Stomach (tissue), 9 donors: ENCODE data around the gene CCDC9. TPM values are rescaled to one million over a fixed set of nuclear protein-coding genes. Genes with fewer than 3 reads are reported as not detected.
A peak's percentile ranks its signal among the peaks of the same experiment; 100 is the strongest.
"Not testable (repeated sequence)": the region's sequence is repeated elsewhere in the genome, so short reads cannot be mapped to it uniquely, and the experiment has no call there.

ENCODE experiments used
- DNase-seq, 2 donors: peaks; one replicate each; pipeline versions ENCODE4 v3.0.0 to v3.0.0-alpha.2; 2013 to 2019
- H3K27ac ChIP-seq, 5 donors: fragments of 200-600 bp in 4 of 5; sonication (generic) in 4 of 5; one replicate each; pipeline ENCODE4 v1.5.1; 2013 to 2019; ENCODE audit warnings: mild to moderate bottlenecking in 1 of 5, moderate library complexity in 1 of 5
- H3K27me3 ChIP-seq, 3 donors: fragments of 200-600 bp; sonication (generic); one replicate each; pipeline ENCODE4 v1.5.1; 2017 to 2019; ENCODE audit warnings: mixed run types in 1 of 3
- H3K36me3 ChIP-seq, 4 donors: fragments of 200-600 bp; sonication (generic); 1 replicate in 3 of 4; 2 replicates in 1 of 4; pipeline ENCODE4 v1.5.1; 2016 to 2019
- H3K4me1 ChIP-seq, 4 donors: fragments of 200-600 bp; sonication (generic); one replicate each; pipeline ENCODE4 v1.5.1; 2016 to 2019
- H3K4me3 ChIP-seq, 4 donors: fragments of 200-600 bp; sonication (generic) in 3 of 4; one replicate each; pipeline ENCODE4 v1.5.1; 2016 to 2019; ENCODE audit warnings: mild to moderate bottlenecking in 1 of 4
- H3K9me3 ChIP-seq, 4 donors: fragments of 200-600 bp; sonication (generic); one replicate each; pipeline ENCODE4 v1.5.1; 2016 to 2019
- EP300 ChIP-seq: sonication (generic); formaldehyde crosslinking; IDR thresholded peaks from one replicate; pipeline ENCODE4 v1.6.1; 2017; ENCODE audit warnings: antibody characterized with exemption
- POLR2A ChIP-seq, 4 donors: fragments of 450-650 bp; IDR thresholded peaks; one replicate each; pipeline ENCODE4 v1.6.1; 2016; ENCODE audit warnings: antibody characterized with exemption in 4 of 4, control low read depth in 2 of 4, mild to moderate bottlenecking in 1 of 4, moderate library complexity in 1 of 4
- POLR2AphosphoS5 ChIP-seq, 3 donors: sonication (generic); formaldehyde crosslinking; IDR thresholded peaks; one replicate each; pipeline ENCODE4 v1.6.1; 2016; ENCODE audit warnings: antibody characterized with exemption in 3 of 3
- WGBS, 5 donors: extraction: QIAGEN DNeasy Blood & Tissue Kit in 3 of 5; methylation state at CpG; one replicate each; pipeline versions ENCODE4 v1.1.5 to v1.1.7; 2013 to 2018; 5-methylcytosine and 5-hydroxymethylcytosine counted together
- intact Hi-C: fragments of 100-400 bp; cut with DNase I; formaldehyde crosslinking; loops from one replicate; pipeline ENCODE4 v1.15.1; 2023; ENCODE audit warnings: low total_unique reads
- polyA plus RNA-seq, 3 donors: library from polyadenylated mRNA; stranded (reverse); fragments of 200-250 nt; gene quantifications; one replicate each; pipeline ENCODE4 v1.2.3, GENCODE V29; 2013
- total RNA-seq, 5 donors: library from RNA; depleted of rRNA; stranded (reverse); fragments of >200 nt; gene quantifications; one replicate each; pipeline versions ENCODE4 v1.1.0 to v1.2.3, GENCODE V29; 2014 to 2016
- TF ChIP-seq, protein P1 (sequence below), 7 experiments: fragments of 450-650 bp in 4 of 7; fragments of 200-600 bp in 3 of 7; sonication (generic) in 3 of 7; IDR thresholded peaks; one replicate each; pipeline ENCODE4 v1.5.1; 2016 to 2019; ENCODE audit warnings: antibody characterized with exemption in 7 of 7, control low read depth in 2 of 7, mild to moderate bottlenecking in 1 of 7
- donor health status: healthy with polysubstance abuse.
- donor health status: Bipolar disorder and iron deficiency.
- donor health status: healthy.

The CCDC9 gene
- total and polyA plus RNA-seq, 8 donors, result 14.3 to 62.4 (median 21.3) TPM

DNA sequence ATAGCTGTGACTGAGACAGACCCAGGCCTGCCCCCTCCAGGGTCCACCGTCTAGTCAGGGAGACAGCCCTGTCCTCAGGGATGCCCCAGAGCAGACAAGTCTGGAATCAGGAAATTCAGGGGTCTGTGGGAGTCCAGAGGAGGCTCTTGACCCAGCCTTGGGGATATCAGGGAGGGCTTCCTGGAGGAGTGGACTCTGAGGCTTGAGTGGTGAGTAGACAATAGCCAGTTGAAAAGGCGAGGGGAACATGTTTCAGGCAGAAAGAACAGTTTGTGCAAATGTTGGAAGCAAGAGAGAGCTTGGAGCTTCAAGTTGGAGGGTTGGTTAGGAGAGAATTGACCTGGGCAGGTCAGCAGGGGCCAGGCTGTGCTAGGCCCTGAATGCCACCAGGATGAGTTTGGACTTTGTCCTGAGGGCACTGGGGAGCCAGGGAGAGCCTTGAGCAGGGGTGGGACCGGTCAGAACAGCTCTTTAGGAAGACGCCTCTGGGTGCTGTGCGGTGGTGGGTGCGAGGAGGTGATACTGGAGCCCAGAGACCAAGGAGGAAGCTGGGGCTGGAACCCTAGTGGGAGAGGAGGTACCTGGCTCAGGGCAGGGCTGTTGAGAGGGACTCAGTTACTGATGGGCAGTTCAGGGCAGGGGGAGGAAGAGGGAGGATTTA is 2.7 kb downstream of the CCDC9 start:
- no peak overlapping the region for H3K4me3 ChIP-seq
- no peaks in the 10 kb centered on the region for H3K27me3 ChIP-seq
- no peak for DNase-seq
- peaks cover 38 to 59% (median 58%) of the 10 kb centered on the region in 4 donors for H3K36me3 ChIP-seq
- H3K27ac ChIP-seq, result peak overlapping the region in 3 of 5 donors; percentile 96 to 97 (median 96)
- intact Hi-C loops, result no loop called here
- peaks cover 22 to 49% (median 38%) of the 10 kb centered on the region in 4 donors for H3K4me1 ChIP-seq
- no peaks in the 10 kb centered on the region for H3K9me3 ChIP-seq
- no peak for TF ChIP-seq EP300
- TF ChIP-seq POLR2AphosphoS5 (IDR thresholded peaks at IDR 0.05), result no peak
- no peak for TF ChIP-seq POLR2A (IDR thresholded peaks at IDR 0.05)
- TF ChIP-seq, protein P1, sequence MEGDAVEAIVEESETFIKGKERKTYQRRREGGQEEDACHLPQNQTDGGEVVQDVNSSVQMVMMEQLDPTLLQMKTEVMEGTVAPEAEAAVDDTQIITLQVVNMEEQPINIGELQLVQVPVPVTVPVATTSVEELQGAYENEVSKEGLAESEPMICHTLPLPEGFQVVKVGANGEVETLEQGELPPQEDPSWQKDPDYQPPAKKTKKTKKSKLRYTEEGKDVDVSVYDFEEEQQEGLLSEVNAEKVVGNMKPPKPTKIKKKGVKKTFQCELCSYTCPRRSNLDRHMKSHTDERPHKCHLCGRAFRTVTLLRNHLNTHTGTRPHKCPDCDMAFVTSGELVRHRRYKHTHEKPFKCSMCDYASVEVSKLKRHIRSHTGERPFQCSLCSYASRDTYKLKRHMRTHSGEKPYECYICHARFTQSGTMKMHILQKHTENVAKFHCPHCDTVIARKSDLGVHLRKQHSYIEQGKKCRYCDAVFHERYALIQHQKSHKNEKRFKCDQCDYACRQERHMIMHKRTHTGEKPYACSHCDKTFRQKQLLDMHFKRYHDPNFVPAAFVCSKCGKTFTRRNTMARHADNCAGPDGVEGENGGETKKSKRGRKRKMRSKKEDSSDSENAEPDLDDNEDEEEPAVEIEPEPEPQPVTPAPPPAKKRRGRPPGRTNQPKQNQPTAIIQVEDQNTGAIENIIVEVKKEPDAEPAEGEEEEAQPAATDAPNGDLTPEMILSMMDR (IDR thresholded peaks at IDR 0.05), result no peak
- WGBS, 5 donors, result 78 to 88% (median 82%) methylated on average over 6 of the region's 6 CpGs

DNA sequence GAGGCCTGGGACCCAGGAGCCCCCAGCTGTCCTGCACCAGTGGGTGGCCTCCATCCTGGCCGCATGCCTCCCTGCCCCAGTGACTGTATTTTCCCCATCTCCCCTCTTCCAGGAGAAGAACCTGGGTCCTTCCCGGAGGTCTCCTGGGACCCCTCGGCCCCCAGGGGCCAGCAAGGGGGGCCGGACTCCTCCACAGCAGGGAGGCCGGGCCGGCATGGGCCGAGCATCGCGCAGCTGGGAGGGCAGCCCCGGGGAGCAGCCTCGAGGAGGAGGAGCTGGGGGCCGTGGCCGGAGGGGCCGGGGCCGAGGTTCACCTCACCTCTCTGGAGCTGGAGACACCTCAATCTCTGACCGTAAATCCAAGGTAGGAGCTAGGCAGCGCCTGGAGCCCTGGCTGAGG is 4.2 kb downstream of the CCDC9 start:
- H3K36me3 ChIP-seq, result peaks cover 53 to 73% (median 73%) of the 10 kb centered on the region in 4 donors
- WGBS, 5 donors, result 77 to 96% (median 93%) methylated on average over 13 to 17 of the region's 17 CpGs
- H3K27ac ChIP-seq, result peak overlapping the region in 1 of 5 donors; percentile 21
- no peaks in the 10 kb centered on the region for H3K9me3 ChIP-seq
- no peak for TF ChIP-seq EP300
- TF ChIP-seq, protein P1 (IDR thresholded peaks at IDR 0.05), result no peak
- TF ChIP-seq POLR2A (IDR thresholded peaks at IDR 0.05), result no peak
- TF ChIP-seq POLR2AphosphoS5 (IDR thresholded peaks at IDR 0.05), result no peak
- H3K27me3 ChIP-seq, result no peaks in the 10 kb centered on the region
- DNase-seq, result no peak
- no peak overlapping the region for H3K4me3 ChIP-seq
- peaks cover 22 to 46% (median 34%) of the 10 kb centered on the region in 4 donors for H3K4me1 ChIP-seq
- intact Hi-C loops, result no loop called here

DNA sequence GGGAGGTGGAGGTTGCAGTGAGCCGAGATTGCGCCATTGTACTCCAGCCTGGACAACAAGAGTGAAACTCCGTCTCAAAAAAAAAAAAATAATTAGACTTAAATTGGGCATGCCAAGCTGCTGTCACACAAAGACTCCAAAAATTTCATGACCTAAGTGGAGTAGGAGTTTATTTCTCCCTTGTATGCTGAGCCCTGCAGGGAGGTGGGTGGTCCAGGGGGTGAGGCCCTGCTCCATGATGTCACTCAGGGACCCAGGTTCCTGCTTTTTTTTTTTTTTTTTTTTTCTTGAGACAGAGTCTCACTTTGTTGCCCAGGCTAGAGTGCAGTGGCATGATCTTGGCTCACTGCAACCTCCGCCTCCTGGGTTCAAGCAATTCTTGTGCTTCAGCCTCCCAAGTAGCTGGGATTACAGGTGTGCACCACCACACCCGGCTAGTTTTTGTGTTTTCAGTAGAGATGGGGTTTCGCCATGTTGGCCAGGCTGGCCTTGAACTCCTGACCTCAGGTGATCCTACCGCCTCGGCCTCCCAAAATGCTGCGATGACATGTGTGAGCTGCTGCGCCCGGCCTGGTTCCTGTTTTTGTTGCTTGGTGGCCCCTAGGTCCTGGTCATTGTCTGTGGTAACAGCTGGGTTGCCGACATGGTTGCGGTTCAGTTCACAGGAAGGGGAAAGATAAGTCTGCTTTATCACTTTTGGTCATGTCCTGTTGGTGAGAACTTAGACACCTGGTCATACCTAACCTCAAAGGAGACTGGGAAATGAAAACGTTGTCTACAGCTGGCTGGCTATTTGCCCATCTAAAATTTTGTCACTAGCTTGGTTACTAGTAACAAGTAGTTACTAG is 5.8 kb downstream of the CCDC9 start:
- H3K27ac ChIP-seq, result peak overlapping the region in 1 of 5 donors; percentile 15
- WGBS, 5 donors, result 81 to 87% (median 83%) methylated on average over 12 to 14 of the region's 14 CpGs
- intact Hi-C loops, H3K9me3 ChIP-seq, H3K27me3 ChIP-seq, H3K4me3 ChIP-seq: not testable (repeated sequence)
- peak in 1 of 2 donors; percentile 46 for DNase-seq
- peaks cover 64 to 90% (median 89%) of the 10 kb centered on the region in 4 donors for H3K36me3 ChIP-seq
- peaks cover 18 to 39% (median 29%) of the 10 kb centered on the region in 4 donors for H3K4me1 ChIP-seq

DNA sequence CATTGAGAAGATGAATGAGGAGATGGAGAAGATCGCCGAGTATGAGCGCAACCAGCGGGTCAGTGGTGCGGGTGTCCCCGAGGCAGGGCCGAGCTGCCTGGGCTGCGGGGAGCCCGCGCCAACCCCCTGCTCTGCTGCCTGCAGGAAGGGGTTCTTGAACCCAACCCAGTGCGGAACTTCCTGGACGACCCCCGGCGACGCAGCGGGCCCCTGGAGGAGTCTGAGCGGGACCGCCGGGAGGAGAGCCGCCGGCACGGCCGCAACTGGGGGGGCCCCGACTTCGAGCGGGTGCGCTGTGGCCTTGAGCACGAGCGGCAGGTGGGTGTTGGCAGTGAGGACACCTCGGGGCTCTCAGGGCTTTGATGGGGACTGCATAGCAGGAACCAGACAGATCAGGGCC is 8.3 kb downstream of the CCDC9 start:
- TF ChIP-seq, protein P1 (IDR thresholded peaks at IDR 0.05), result no peak
- TF ChIP-seq POLR2A (IDR thresholded peaks at IDR 0.05), result no peak
- Histone ChIP-seq H3K27ac (no peak overlapping the region), H3K4me1 (peaks cover 0 to 17% (median 8%) of the 10 kb centered on the region in 4 donors), H3K27me3 (no peaks in the 10 kb centered on the region), H3K4me3 (no peak overlapping the region), H3K36me3 (peaks cover 57 to 99% (median 97%) of the 10 kb centered on the region in 4 donors), H3K9me3 (no peaks in the 10 kb centered on the region)
- WGBS, 5 donors, result 89 to 97% (median 95%) methylated on average over 19 to 30 of the region's 30 CpGs
- intact Hi-C loops, result no loop called here
- DNase-seq, result no peak
